Fibroblast of lung (primary cell): ENCODE results near the gene TMEFF2. TPM values are rescaled to one million over a fixed set of nuclear protein-coding genes. Genes with fewer than 3 reads are reported as not detected.

Experiments
- DNase-seq, 2 donors: peaks; one replicate each; pipeline versions ENCODE4 v3.0.0 to v3.0.0-alpha.2; 2010; ENCODE audit warnings: low read depth in 2 of 2
- H2AFZ ChIP-seq: 2 replicates; pipeline ENCODE4 v1.5.1; 2012; ENCODE audit warnings: low read length, control low read depth, inconsistent platforms
- H3K27ac ChIP-seq: 2 replicates; pipeline ENCODE4 v1.5.1; 2011; ENCODE audit warnings: low read length, control low read depth; ENCODE audit not compliant: insufficient read depth
- H3K27me3 ChIP-seq: 2 replicates; pipeline ENCODE4 v1.5.1; 2011; ENCODE audit warnings: mild to moderate bottlenecking, low read length; ENCODE audit not compliant: control insufficient read depth, insufficient read depth
- H3K36me3 ChIP-seq: 2 replicates; pipeline ENCODE4 v1.5.1; 2011; ENCODE audit warnings: low read length; ENCODE audit not compliant: control insufficient read depth, insufficient read depth
- H3K4me1 ChIP-seq: 2 replicates; pipeline ENCODE4 v1.5.1; 2011; ENCODE audit warnings: low read length; ENCODE audit not compliant: control insufficient read depth, insufficient read depth; ENCODE audit errors: extremely low read depth
- H3K4me2 ChIP-seq: 2 replicates; pipeline ENCODE4 v1.5.1; 2011; ENCODE audit warnings: low read length, control low read depth; ENCODE audit not compliant: insufficient read depth; ENCODE audit errors: extremely low read depth
- H3K4me3 ChIP-seq, 4 experiments: fragments of 200-600 bp in 1 of 4; sonication (generic) in 1 of 4; replicated peaks in 1 of 4; 2 replicates each; pipeline ENCODE4 v1.5.1; 2011 to 2016; ENCODE audit warnings: low read length in 4 of 4, low read depth in 3 of 4, mild to moderate bottlenecking in 3 of 4, control low read depth in 2 of 4, inconsistent platforms in 1 of 4, mixed read lengths in 1 of 4; ENCODE audit not compliant: insufficient read depth in 1 of 4; ENCODE audit errors: control extremely low read depth in 1 of 4
- H3K79me2 ChIP-seq: 2 replicates; pipeline ENCODE4 v1.5.1; 2012; ENCODE audit warnings: mild to moderate bottlenecking, low read length, inconsistent platforms; ENCODE audit not compliant: control insufficient read depth, insufficient read depth
- H3K9ac ChIP-seq: 2 replicates; pipeline ENCODE4 v1.5.1; 2011; ENCODE audit warnings: mild to moderate bottlenecking, low read length, control low read depth; ENCODE audit not compliant: insufficient read depth
- H3K9me3 ChIP-seq: 2 replicates; pipeline ENCODE4 v1.5.1; 2012; ENCODE audit warnings: low read depth, low read length; ENCODE audit not compliant: control insufficient read depth, insufficient read depth
- H4K20me1 ChIP-seq: 2 replicates; pipeline ENCODE4 v1.5.1; 2011; ENCODE audit warnings: low read length; ENCODE audit not compliant: control insufficient read depth, insufficient read depth; ENCODE audit errors: extremely low read depth
- CTCF ChIP-seq, 2 donors: IDR thresholded peaks in 1 of 2; conservative IDR thresholded peaks in 1 of 2; 1 replicate in 1 of 2; 2 replicates in 1 of 2; pipeline ENCODE4 v1.5.1; 2011 to 2012; ENCODE audit warnings: low read length in 2 of 2, control low read depth in 1 of 2, inconsistent platforms in 1 of 2, low read depth in 1 of 2, mild to moderate bottlenecking in 1 of 2
- EZH2 ChIP-seq: IDR thresholded peaks from 2 replicates; pipeline ENCODE4 v1.5.1; 2012; ENCODE audit warnings: low read length, control low read depth, mild to moderate bottlenecking; ENCODE audit errors: missing control alignments
- polyA plus RNA-seq, 2 donors: library from polyadenylated mRNA; depleted of rRNA in 1 of 2; stranded (reverse) in 1 of 2; unstranded in 1 of 2; fragments of >200 nt; gene quantifications; 2 replicates each; pipeline ENCODE4 v1.2.1, GENCODE V29; 2011 to 2012; ENCODE audit warnings: missing spikeins in 1 of 2
- total RNA-seq: library from RNA; depleted of rRNA; stranded (reverse); fragments of >200 nt; gene quantifications from 2 replicates; pipeline ENCODE4 v1.2.1, GENCODE V29; 2014

TMEFF2 gene
- total and polyA plus RNA-seq, 2 donors (not counting 1 experiment from before 2014, with no cell fraction given): 0.33 to 0.87 TPM

- Histone ChIP-seq H3K27ac (no peak overlapping the region), H3K4me2 (no peak overlapping the region), H3K4me1 (no peaks in the 10 kb centered on the region), H3K9ac (no peak overlapping the region), H3K4me3 (no peak overlapping the region), H3K9me3 (no peaks in the 10 kb centered on the region), H2AFZ (no peak overlapping the region), H3K36me3 (no peaks in the 10 kb centered on the region), H3K79me2 (no peaks in the 10 kb centered on the region), H4K20me1 (no peaks in the 10 kb centered on the region), H3K27me3 (no peaks in the 10 kb centered on the region)
- DNase-seq: no peak
- TF ChIP-seq CTCF (conservative IDR thresholded peaks at IDR 0.05 in 1 of 2, IDR thresholded peaks at IDR 0.05 in 1 of 2; ENCODE audit: low read depth in 1 of 2, low read length in 2 of 2) (no peak), EZH2 (no peak)
Observed at GRCh38 chr2:191917967-191918651, 276.6 kb downstream of the TMEFF2 start.

GRCh38 chr2:191917430-191917881 lies 277.3 kb downstream of the TMEFF2 start:
- H3K9ac ChIP-seq: no peak overlapping the region

DNA sequence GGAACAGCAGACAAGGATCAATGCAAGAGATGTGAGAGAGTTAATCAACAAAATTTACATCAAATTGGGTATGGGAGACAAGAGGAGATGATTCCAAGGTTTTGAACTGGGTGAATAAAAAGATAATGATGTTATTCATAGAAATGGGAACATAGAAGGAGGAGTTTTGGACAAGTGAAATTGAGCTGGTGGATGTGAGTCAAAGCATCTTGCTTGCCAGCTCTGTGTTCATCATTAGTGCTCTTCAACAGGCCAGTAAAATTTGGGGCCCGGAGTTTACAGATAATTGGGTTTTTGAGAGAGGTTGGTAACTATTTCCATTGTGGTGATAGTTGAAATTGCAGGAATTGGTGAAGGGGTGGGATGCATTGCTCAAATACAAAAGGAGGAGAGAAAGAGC lies 277.9 kb downstream of the TMEFF2 start:
- Histone ChIP-seq H3K79me2 (no peaks in the 10 kb centered on the region), H3K9ac (no peak overlapping the region), H3K9me3 (no peaks in the 10 kb centered on the region), H3K4me1 (no peaks in the 10 kb centered on the region), H3K4me2 (no peak overlapping the region), H2AFZ (no peak overlapping the region), H4K20me1 (no peaks in the 10 kb centered on the region), H3K4me3 (no peak overlapping the region), H3K27ac (no peak overlapping the region), H3K36me3 (no peaks in the 10 kb centered on the region), H3K27me3 (no peaks in the 10 kb centered on the region)
- no peak for DNase-seq
- no peak for TF ChIP-seq EZH2
- no peak for TF ChIP-seq CTCF (conservative IDR thresholded peaks at IDR 0.05 in 1 of 2, IDR thresholded peaks at IDR 0.05 in 1 of 2; ENCODE audit: low read depth in 1 of 2, low read length in 2 of 2)

More at GRCh38 chr2:191917430-191917881, 277.3 kb downstream of the TMEFF2 start:
- no peaks in the 10 kb centered on the region for H3K4me1 ChIP-seq
- H2AFZ ChIP-seq: no peak overlapping the region
- no peaks in the 10 kb centered on the region for H4K20me1 ChIP-seq
- H3K36me3 ChIP-seq: no peaks in the 10 kb centered on the region
- no peaks in the 10 kb centered on the region for H3K9me3 ChIP-seq
- peak in 1 of 2 donors; percentile 41 for DNase-seq
- no peak overlapping the region for H3K4me3 ChIP-seq
- TF ChIP-seq CTCF (conservative IDR thresholded peaks at IDR 0.05 in 1 of 2, IDR thresholded peaks at IDR 0.05 in 1 of 2; ENCODE audit: low read depth in 1 of 2, low read length in 2 of 2) (no peak), EZH2 (no peak)
- H3K27me3 ChIP-seq: no peaks in the 10 kb centered on the region
- H3K27ac ChIP-seq: no peak overlapping the region
- H3K4me2 ChIP-seq: no peak overlapping the region
- H3K79me2 ChIP-seq: no peaks in the 10 kb centered on the region
